Caco-2 (cell line): Measurements from ENCODE around the gene AGGF1. TPM values are rescaled to one million over a fixed set of nuclear protein-coding genes. Genes with fewer than 3 reads are reported as not detected.

Experiments used
- BruUV-seq: library from RNA; stranded (reverse); fragments of 400-500 nt; replicated peaks from 2 replicates; lab custom pipeline; 2021; lab: Mats Ljungman, UMichigan
- CTCF ChIA-PET: fragments of 300-600 bp; sonication (Branson Sonifier 250); formaldehyde crosslinking; loops from one replicate; lab custom pipeline; 2022; ENCODE audit warnings: antibody characterized with exemption; lab: Charles Lee
- POLR2A ChIA-PET: fragments of 300-600 bp; sonication (Branson Sonifier 250); formaldehyde crosslinking; loops from one replicate; lab custom pipeline; 2022; ENCODE audit warnings: antibody characterized with exemption; lab: Charles Lee
- DNase-seq, 2 experiments: peaks; one replicate each; pipeline versions ENCODE4 v3.0.0 to v3.0.0-alpha.2; 2020 to 2022
- H3K27me3 ChIP-seq: replicated peaks from 2 replicates; pipeline ENCODE4 v1.6.0; 2011; ENCODE audit warnings: low read length; ENCODE audit not compliant: control insufficient read depth, insufficient read depth
- H3K36me3 ChIP-seq: 2 replicates; pipeline ENCODE4 v1.5.1; 2011; ENCODE audit warnings: low read length; ENCODE audit not compliant: control insufficient read depth, insufficient read depth
- H3K4me1 ChIP-seq: fragments of 250-450 bp; sonication (Bioruptor Pico); 2 replicates; pipeline ENCODE4 v1.5.1; 2020; ENCODE audit warnings: mild to moderate bottlenecking
- H3K4me3 ChIP-seq: 2 replicates; pipeline ENCODE4 v1.5.1; 2011; ENCODE audit warnings: low read depth, mild to moderate bottlenecking, control low read depth, low read length
- H3K9me3 ChIP-seq: fragments of 250-450 bp; sonication (Bioruptor Pico); 2 replicates; pipeline ENCODE4 v1.5.1; 2020; ENCODE audit warnings: mild to moderate bottlenecking, moderate library complexity
- H3K27ac Mint-ChIP-seq: one replicate; pipeline ENCODE4 v1.8.0; 2022; ENCODE audit warnings: mixed read lengths; ENCODE audit not compliant: unreplicated experiment
- H3K27me3 Mint-ChIP-seq: one replicate; pipeline ENCODE4 v1.8.0; 2022; ENCODE audit warnings: mixed read lengths; ENCODE audit not compliant: insufficient read depth, unreplicated experiment
- H3K36me3 Mint-ChIP-seq: one replicate; pipeline ENCODE4 v1.8.0; 2022; ENCODE audit warnings: mild to moderate bottlenecking, mixed read lengths; ENCODE audit not compliant: insufficient read depth, unreplicated experiment
- H3K4me1 Mint-ChIP-seq: one replicate; pipeline ENCODE4 v1.8.0; 2022; ENCODE audit warnings: low read depth, mixed read lengths; ENCODE audit not compliant: unreplicated experiment
- H3K4me3 Mint-ChIP-seq: one replicate; pipeline ENCODE4 v1.8.0; 2022; ENCODE audit warnings: mild to moderate bottlenecking, moderate library complexity, mixed read lengths; ENCODE audit not compliant: unreplicated experiment
- H3K9me3 Mint-ChIP-seq: one replicate; pipeline ENCODE4 v1.8.0; 2022; ENCODE audit warnings: mixed read lengths; ENCODE audit not compliant: unreplicated experiment
- intact Hi-C: fragments of 100-400 bp; cut with micrococcal nuclease; formaldehyde crosslinking; loops from one replicate; pipeline ENCODE4 v1.10.0; 2022; ENCODE audit not compliant: unreplicated experiment
- total RNA-seq: library from RNA; stranded (reverse); gene quantifications from 2 replicates; pipeline ENCODE4 v1.2.3, GENCODE V29; 2022
- TF ChIP-seq, protein P1 (sequence below), 2 experiments: fragments of 200-600 bp in 1 of 2; IDR thresholded peaks; 1 replicate in 1 of 2; 2 replicates in 1 of 2; pipeline versions ENCODE4 v1.5.1 to v1.8.0; 2011 to 2022; ENCODE audit warnings: antibody characterized with exemption in 1 of 2, control low read depth in 1 of 2, inconsistent platforms in 1 of 2, low read depth in 1 of 2, low read length in 1 of 2, mild to moderate bottlenecking in 1 of 2, moderate library complexity in 1 of 2; ENCODE audit not compliant: insufficient read depth in 1 of 2, severe bottlenecking in 1 of 2, unreplicated experiment in 1 of 2

Gene AGGF1
- total RNA-seq, 1 experiment from 2014 or later: 20.2 TPM

- DNase-seq: no peak
- POLR2A ChIA-PET: no interaction called here
- Histone ChIP-seq H3K36me3 (no peaks in the 10 kb centered on the region), H3K4me1 (0 out of 2 replicates have a peak, but pooled peaks cover 9% of the 10 kb centered on the region), H3K27me3 (no peaks in the 10 kb centered on the region), H3K9me3 (peaks cover 12% of the 10 kb centered on the region), H3K4me3 (no peak overlapping the region)
- TF ChIP-seq, protein P1, sequence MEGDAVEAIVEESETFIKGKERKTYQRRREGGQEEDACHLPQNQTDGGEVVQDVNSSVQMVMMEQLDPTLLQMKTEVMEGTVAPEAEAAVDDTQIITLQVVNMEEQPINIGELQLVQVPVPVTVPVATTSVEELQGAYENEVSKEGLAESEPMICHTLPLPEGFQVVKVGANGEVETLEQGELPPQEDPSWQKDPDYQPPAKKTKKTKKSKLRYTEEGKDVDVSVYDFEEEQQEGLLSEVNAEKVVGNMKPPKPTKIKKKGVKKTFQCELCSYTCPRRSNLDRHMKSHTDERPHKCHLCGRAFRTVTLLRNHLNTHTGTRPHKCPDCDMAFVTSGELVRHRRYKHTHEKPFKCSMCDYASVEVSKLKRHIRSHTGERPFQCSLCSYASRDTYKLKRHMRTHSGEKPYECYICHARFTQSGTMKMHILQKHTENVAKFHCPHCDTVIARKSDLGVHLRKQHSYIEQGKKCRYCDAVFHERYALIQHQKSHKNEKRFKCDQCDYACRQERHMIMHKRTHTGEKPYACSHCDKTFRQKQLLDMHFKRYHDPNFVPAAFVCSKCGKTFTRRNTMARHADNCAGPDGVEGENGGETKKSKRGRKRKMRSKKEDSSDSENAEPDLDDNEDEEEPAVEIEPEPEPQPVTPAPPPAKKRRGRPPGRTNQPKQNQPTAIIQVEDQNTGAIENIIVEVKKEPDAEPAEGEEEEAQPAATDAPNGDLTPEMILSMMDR (IDR thresholded peaks at IDR 0.05; ENCODE audit: insufficient read depth in 1 of 2, low read depth in 1 of 2, low read length in 1 of 2, severe bottlenecking in 1 of 2, unreplicated experiment in 1 of 2): no peak
- CTCF ChIA-PET: no interaction called here
- Mint-ChIP-seq H3K4me1 (no peaks in the 10 kb centered on the region), H3K27ac (no peak overlapping the region), H3K4me3 (peak overlapping the region; percentile 88), H3K27me3 (no peaks in the 10 kb centered on the region), H3K36me3 (peaks cover 7% of the 10 kb centered on the region), H3K9me3 (peaks cover 33% of the 10 kb centered on the region)
- no TSS peak for BruUV-seq
- intact Hi-C loops: no loop called here
Measured at GRCh38 chr5:77028631-77029375, 1.4 kb upstream of the AGGF1 start.

DNA sequence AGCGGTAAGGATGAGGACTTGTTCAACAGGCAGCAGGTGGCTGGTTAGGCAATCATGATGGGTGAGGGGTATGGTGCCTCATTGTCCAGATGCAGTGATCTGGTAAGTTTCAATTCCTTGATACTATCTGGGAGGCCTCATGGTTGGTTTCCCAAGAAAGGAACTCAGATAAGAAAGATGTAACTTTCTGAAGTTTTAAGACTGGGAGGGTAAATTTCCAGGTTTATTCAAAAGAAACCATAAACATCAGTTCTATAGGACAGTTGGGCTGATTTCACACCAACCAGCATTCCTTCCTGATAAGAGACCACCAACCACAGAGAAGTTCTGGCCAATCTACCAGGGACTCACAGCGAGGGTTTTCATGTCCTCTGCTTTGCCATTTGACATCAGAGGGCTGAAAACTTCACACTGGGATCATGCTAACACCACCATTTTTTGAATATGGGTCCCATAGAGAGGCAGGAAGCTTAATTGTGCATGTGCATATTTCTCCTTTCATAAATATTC is 773 bp upstream of the AGGF1 start:
- Mint-ChIP-seq H3K27ac (peak overlapping the region; percentile 78), H3K27me3 (no peaks in the 10 kb centered on the region), H3K9me3 (peaks cover 33% of the 10 kb centered on the region), H3K4me1 (no peaks in the 10 kb centered on the region), H3K4me3 (peak overlapping the region; percentile 88), H3K36me3 (peaks cover 7% of the 10 kb centered on the region)
- Histone ChIP-seq H3K4me3 (peak overlapping the region; percentile 68), H3K27me3 (no peaks in the 10 kb centered on the region), H3K4me1 (0 out of 2 replicates have a peak, but pooled peaks cover 9% of the 10 kb centered on the region), H3K36me3 (no peaks in the 10 kb centered on the region), H3K9me3 (peaks cover 12% of the 10 kb centered on the region)
- no peak for DNase-seq
- no TSS peak for BruUV-seq
- intact Hi-C loops: no loop called here
- ChIA-PET CTCF (interaction anchor here (1.1 to 2.1 kb wide), 3 partner anchors 162 to 463 kb away, joined by 3 to 5 read pairs (median 5); partner anchors contain the start of gene WDR41), POLR2A (interaction anchor here (1.1 kb wide), 1 partner anchor 159 kb away, joined by 4 read pairs; no protein-coding TSS in a partner anchor)
- TF ChIP-seq, protein P1 (IDR thresholded peaks at IDR 0.05; ENCODE audit: insufficient read depth in 1 of 2, low read depth in 1 of 2, low read length in 1 of 2, severe bottlenecking in 1 of 2, unreplicated experiment in 1 of 2): no peak

- CTCF ChIA-PET: no interaction called here
- Mint-ChIP-seq H3K27ac (no peak overlapping the region), H3K4me3 (peak overlapping the region; percentile 88)
Measured at GRCh38 chr5:77031891-77032290, 1.7 kb downstream of the AGGF1 start.

More at GRCh38 chr5:77031891-77032290, 1.7 kb downstream of the AGGF1 start:
- no peaks in the 10 kb centered on the region for H3K36me3 ChIP-seq
- peaks cover 20% of the 10 kb centered on the region for H3K36me3 Mint-ChIP-seq
- no peaks in the 10 kb centered on the region for H3K27me3 Mint-ChIP-seq
- no peaks in the 10 kb centered on the region for H3K27me3 ChIP-seq
- peaks cover 12% of the 10 kb centered on the region for H3K9me3 ChIP-seq
- peaks cover 22% of the 10 kb centered on the region for H3K9me3 Mint-ChIP-seq
- H3K4me3 ChIP-seq: no peak overlapping the region
- intact Hi-C loops: loop anchor here (5.0 kb wide), 3 partner anchors 40 to 425 kb away; no protein-coding TSS in a partner anchor
- no peaks in the 10 kb centered on the region for H3K4me1 Mint-ChIP-seq
- H3K4me1 ChIP-seq: 0 out of 2 replicates have a peak, but pooled peaks cover 9% of the 10 kb centered on the region
- TF ChIP-seq, protein P1 (IDR thresholded peaks at IDR 0.05; ENCODE audit: insufficient read depth in 1 of 2, low read depth in 1 of 2, low read length in 1 of 2, severe bottlenecking in 1 of 2, unreplicated experiment in 1 of 2): no peak
- DNase-seq: no peak
- BruUV-seq: no TSS peak
- POLR2A ChIA-PET: no interaction called here
